Endothelial cell (in vitro differentiated cells): ENCODE measurements around the gene FRMD6. TPM values are rescaled to one million over a fixed set of nuclear protein-coding genes. Genes with fewer than 3 reads are reported as not detected.

Experiments
- DNase-seq: peaks from one replicate; pipeline ENCODE4 v3.0.0; 2021; ENCODE audit warnings: low spot score
- H3K27ac Mint-ChIP-seq: one replicate; pipeline ENCODE4 v1.8.0; 2021; ENCODE audit warnings: mixed read lengths, inconsistent platforms; ENCODE audit not compliant: unreplicated experiment
- H3K27me3 Mint-ChIP-seq: one replicate; pipeline ENCODE4 v1.8.0; 2021; ENCODE audit warnings: mild to moderate bottlenecking, moderate library complexity, mixed read lengths, inconsistent platforms; ENCODE audit not compliant: unreplicated experiment
- H3K36me3 Mint-ChIP-seq: one replicate; pipeline ENCODE4 v1.8.0; 2021; ENCODE audit warnings: mild to moderate bottlenecking, low read depth, mixed read lengths, inconsistent platforms; ENCODE audit not compliant: unreplicated experiment
- H3K4me1 Mint-ChIP-seq: one replicate; pipeline ENCODE4 v1.8.0; 2021; ENCODE audit warnings: mild to moderate bottlenecking, mixed read lengths, inconsistent platforms; ENCODE audit not compliant: unreplicated experiment
- H3K4me3 Mint-ChIP-seq: one replicate; pipeline ENCODE4 v1.8.0; 2021; ENCODE audit warnings: mild to moderate bottlenecking, mixed read lengths, inconsistent platforms; ENCODE audit not compliant: unreplicated experiment
- H3K9me3 Mint-ChIP-seq: one replicate; pipeline ENCODE4 v1.8.0; 2021; ENCODE audit warnings: mixed read lengths, inconsistent platforms; ENCODE audit not compliant: unreplicated experiment
- CTCF ChIP-seq: fragments of 200-600 bp; sonication (generic); IDR thresholded peaks from one replicate; pipeline ENCODE4 v1.5.0; 2021; ENCODE audit warnings: antibody characterized with exemption; ENCODE audit not compliant: unreplicated experiment
- total RNA-seq: library from RNA; stranded (reverse); fragmentation: NEBNext Ultra II Directional; extraction: Animal tissue kit (Norgen Biotek cat#: 25700); gene quantifications from one replicate; pipeline ENCODE4 v1.2.1, GENCODE V29; 2021; ENCODE audit not compliant: unreplicated experiment

Gene FRMD6
- total RNA-seq, 1 donor from 2014 or later: 45.3 TPM

DNA sequence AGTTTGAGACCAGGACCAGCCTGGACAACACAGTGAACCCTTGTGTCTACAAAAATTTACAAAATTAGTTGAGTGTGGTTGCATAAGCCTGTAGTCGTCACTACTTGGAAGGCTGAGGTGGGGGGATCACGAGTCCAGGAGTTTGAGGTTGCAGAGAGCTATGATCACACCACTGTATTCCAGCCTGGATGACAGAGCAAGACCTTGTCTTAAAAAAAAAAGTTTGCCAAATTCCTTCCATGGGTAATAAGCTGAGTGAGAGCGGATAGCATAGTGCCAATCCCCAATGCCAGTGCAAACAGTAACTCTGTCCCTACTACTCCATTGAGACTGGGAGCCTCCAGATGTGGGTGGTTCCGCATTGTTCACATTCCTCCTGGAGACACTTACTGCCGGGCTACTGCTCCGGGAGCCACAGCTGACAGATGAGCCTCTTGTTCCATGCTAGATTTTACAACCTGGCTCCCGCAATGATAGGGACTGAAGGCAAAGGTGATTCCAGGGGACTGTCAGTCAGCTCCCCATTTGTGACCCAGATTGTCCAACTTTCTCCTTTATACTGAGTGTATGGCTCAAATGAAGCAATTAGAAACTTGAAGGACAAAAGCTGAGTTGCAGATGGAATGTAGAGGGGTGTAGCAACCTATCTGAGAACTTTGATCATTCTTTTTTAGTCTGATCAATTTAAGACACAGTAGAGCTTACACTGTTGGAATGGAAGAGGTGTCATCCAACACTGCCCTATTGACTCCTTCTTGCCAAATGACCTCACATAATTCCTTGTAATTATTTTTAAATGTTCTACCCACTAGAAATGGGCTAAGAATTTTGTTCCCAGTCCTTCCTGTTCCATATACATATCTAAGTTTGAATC is 13.4 kb upstream of the FRMD6 start:
- TF ChIP-seq CTCF: no peak
- Mint-ChIP-seq H3K4me1 (no peaks in the 10 kb centered on the region), H3K27ac (no peak overlapping the region), H3K4me3 (no peak overlapping the region), H3K27me3 (peaks cover 4% of the 10 kb centered on the region), H3K9me3 (no peaks in the 10 kb centered on the region), H3K36me3 (no peaks in the 10 kb centered on the region)
- no peak for DNase-seq

GRCh38 chr14:51639668-51640316 is 11.9 kb upstream of the FRMD6 start:
- Mint-ChIP-seq H3K4me3 (no peak overlapping the region), H3K36me3 (no peaks in the 10 kb centered on the region), H3K27ac (no peak overlapping the region), H3K9me3 (no peaks in the 10 kb centered on the region), H3K27me3 (peaks cover 4% of the 10 kb centered on the region), H3K4me1 (no peaks in the 10 kb centered on the region)
- no peak for DNase-seq
- TF ChIP-seq CTCF: no peak

DNA sequence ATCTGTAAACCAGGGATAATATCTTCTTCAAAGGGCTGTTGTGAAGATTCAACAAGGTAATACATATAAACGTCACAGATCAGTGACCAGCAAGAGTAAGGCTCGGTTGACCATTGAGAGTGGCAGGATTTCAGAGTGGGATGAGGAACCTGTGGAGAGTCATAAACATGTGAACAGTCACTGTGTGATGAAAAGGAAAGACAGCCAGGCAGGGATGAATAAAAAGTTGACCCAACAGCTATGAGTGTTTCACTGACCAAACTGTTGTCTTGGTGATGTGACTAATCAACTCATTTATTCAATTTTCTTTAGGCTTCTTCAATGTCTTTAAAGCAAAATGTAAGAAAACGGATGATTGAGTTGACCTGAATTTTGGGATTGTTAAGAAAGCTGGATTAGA is 8.6 kb upstream of the FRMD6 start:
- TF ChIP-seq CTCF: no peak
- no peak for DNase-seq
- H3K36me3 Mint-ChIP-seq: no peaks in the 10 kb centered on the region
- no peaks in the 10 kb centered on the region for H3K9me3 Mint-ChIP-seq
- H3K27ac Mint-ChIP-seq: no peak overlapping the region
- no peak overlapping the region for H3K4me3 Mint-ChIP-seq
- no peaks in the 10 kb centered on the region for H3K4me1 Mint-ChIP-seq
- H3K27me3 Mint-ChIP-seq: peaks cover 2% of the 10 kb centered on the region

DNA sequence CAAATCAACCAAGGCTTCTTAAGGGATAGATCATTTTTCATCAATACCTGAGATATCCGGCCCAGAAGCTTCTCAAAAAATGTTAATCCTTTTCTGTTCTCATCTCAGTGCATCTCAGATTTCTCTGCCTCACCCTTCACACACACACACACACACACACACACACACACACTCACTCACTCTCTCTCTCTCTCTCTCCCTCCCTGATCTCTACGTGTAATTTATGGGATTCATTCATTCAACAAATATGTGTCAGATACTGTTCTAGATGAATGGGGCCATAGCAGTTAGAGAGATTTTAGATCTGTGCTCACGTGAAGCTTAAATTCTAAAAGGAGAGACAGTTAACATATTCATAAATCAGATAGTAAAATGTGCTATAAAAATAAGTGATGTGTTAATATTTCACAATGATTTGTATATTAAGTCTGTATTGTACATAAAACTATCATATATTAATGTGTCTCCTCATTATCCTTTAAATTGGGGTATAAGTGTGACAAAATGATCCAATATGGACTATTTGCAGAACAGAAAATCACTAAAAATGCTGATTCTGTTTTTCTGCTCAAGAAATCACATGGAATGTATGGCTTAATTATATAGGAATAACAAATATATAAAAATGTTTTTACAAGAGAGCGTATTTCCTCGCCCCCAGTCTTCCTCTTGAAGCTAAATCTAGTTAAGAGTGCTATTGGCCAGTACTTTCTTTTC is 7.3 kb upstream of the FRMD6 start:
- DNase-seq: no peak
- Mint-ChIP-seq H3K9me3 (no peaks in the 10 kb centered on the region), H3K4me3 (no peak overlapping the region), H3K36me3 (no peaks in the 10 kb centered on the region), H3K27me3 (peaks cover 2% of the 10 kb centered on the region), H3K27ac (no peak overlapping the region), H3K4me1 (no peaks in the 10 kb centered on the region)
- TF ChIP-seq CTCF: no peak
